AG04449 (cell line): ENCODE measurements around the gene ZBTB16.

Experiments used
- CTCF ChIA-PET: fragments of 350-600 bp; formaldehyde crosslinking; extraction: SDS; loops from one replicate; lab custom pipeline; 2021; ENCODE audit warnings: antibody characterized with exemption; lab: Yijun Ruan, JAX
- POLR2A ChIA-PET: fragments of 400-600, 350-600 bp; formaldehyde crosslinking; extraction: SDS; loops from one replicate; lab custom pipeline; 2020; ENCODE audit warnings: antibody characterized with exemption, inconsistent platforms; lab: Yijun Ruan, JAX
- DNase-seq: peaks from one replicate; pipeline ENCODE4 v3.0.0-alpha.2; 2010; ENCODE audit warnings: low read depth, low spot score
- H3K4me3 ChIP-seq: 2 replicates; pipeline ENCODE4 v1.5.1; 2011; ENCODE audit warnings: low read depth, mild to moderate bottlenecking, control low read depth, low read length
- CTCF ChIP-seq: IDR thresholded peaks from one replicate; pipeline ENCODE4 v1.5.1; 2011; ENCODE audit warnings: mild to moderate bottlenecking, moderate library complexity, low read length, control low read depth, inconsistent platforms; ENCODE audit not compliant: insufficient read depth; ENCODE audit errors: missing control alignments

The ZBTB16 gene

GRCh38 chr11:114152785-114153184 lies 93.3 kb downstream of the ZBTB16 start:
- no peak for DNase-seq
- TF ChIP-seq CTCF: no peak
- H3K4me3 ChIP-seq: no peak overlapping the region
- ChIA-PET CTCF (interaction anchor here (1.0 kb wide), 1 partner anchor 256 kb away, joined by 3 read pairs; no protein-coding TSS in a partner anchor), POLR2A (no interaction called here)

- DNase-seq: no peak
- TF ChIP-seq CTCF: no peak
- CTCF ChIA-PET: no interaction called here
- POLR2A ChIA-PET: no interaction called here
- H3K4me3 ChIP-seq: no peak overlapping the region
These were observed 93.7 kb downstream of the ZBTB16 start for GRCh38 chr11:114153224-114153623.

GRCh38 chr11:114154271-114155047 lies 94.9 kb downstream of the ZBTB16 start:
- H3K4me3 ChIP-seq: no peak overlapping the region
- TF ChIP-seq CTCF: no peak
- DNase-seq: no peak
- POLR2A ChIA-PET: no interaction called here
- CTCF ChIA-PET: no interaction called here

- TF ChIP-seq CTCF: no peak
- CTCF ChIA-PET: no interaction called here
- POLR2A ChIA-PET: no interaction called here
- H3K4me3 ChIP-seq: no peak overlapping the region
- DNase-seq: no peak
These were observed 95.6 kb downstream of the ZBTB16 start for GRCh38 chr11:114155116-114155515.

GRCh38 chr11:114156131-114156581 lies 96.6 kb downstream of the ZBTB16 start:
- ChIA-PET POLR2A (no interaction called here), CTCF (no interaction called here)
- no peak for TF ChIP-seq CTCF
- no peak for DNase-seq
- no peak overlapping the region for H3K4me3 ChIP-seq

- ChIA-PET CTCF (no interaction called here), POLR2A (no interaction called here)
These were observed 97.3 kb downstream of the ZBTB16 start for GRCh38 chr11:114156782-114157181.

More at GRCh38 chr11:114156782-114157181, 97.3 kb downstream of the ZBTB16 start:
- TF ChIP-seq CTCF: no peak
- DNase-seq: no peak
- no peak overlapping the region for H3K4me3 ChIP-seq
